NCI-H1694 treated with DMSO at 0.1 percent for 48 hours (cell line): ENCODE results near the gene TERF2IP.

Experiments
- DNase-seq: peaks from one replicate; lab custom pipeline; 2025; lab: John Stamatoyannopoulos, UW

TERF2IP gene

GRCh38 chr16:75640598-75640997, 7.0 kb upstream of the TERF2IP start:
- DNase-seq, result no peak

DNA sequence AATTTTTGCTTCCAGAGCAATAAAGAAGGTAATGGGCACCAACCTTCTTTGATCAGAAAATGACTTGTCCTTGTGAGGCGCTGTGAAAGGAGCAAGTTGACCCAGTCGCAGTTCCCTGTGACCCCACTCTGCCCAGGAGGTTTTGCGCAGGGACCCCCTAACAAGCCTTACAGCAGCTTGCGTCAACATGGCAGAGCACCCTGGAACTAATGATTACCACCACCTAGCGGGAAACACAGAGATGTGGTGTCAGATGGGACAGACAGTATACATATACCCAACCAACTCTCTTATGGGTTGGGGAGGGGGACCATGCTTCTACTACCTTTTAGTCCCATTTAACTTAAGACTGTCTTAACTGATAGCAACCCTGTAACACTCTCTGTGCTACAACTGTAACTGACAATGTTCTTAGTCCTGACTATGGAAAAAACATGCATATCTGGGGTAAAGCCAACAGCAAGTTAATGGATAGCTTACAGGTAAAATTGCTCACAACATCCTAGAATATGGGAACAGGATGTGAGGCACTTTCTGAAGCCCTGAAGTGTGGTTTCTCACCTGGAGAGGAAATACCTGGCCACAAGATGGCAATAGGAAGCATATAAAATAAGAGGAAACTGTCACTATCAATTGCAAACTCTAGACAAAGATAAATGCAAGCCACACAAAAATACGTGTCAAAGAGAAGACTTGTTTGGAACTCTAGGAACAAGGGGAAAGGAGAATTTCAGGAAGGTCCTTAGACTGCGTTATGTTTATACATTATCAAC, 3.1 kb upstream of the TERF2IP start:
- DNase-seq, result no peak

GRCh38 chr16:75647112-75647491, 471 bp upstream of the TERF2IP start:
- no peak for DNase-seq

DNA sequence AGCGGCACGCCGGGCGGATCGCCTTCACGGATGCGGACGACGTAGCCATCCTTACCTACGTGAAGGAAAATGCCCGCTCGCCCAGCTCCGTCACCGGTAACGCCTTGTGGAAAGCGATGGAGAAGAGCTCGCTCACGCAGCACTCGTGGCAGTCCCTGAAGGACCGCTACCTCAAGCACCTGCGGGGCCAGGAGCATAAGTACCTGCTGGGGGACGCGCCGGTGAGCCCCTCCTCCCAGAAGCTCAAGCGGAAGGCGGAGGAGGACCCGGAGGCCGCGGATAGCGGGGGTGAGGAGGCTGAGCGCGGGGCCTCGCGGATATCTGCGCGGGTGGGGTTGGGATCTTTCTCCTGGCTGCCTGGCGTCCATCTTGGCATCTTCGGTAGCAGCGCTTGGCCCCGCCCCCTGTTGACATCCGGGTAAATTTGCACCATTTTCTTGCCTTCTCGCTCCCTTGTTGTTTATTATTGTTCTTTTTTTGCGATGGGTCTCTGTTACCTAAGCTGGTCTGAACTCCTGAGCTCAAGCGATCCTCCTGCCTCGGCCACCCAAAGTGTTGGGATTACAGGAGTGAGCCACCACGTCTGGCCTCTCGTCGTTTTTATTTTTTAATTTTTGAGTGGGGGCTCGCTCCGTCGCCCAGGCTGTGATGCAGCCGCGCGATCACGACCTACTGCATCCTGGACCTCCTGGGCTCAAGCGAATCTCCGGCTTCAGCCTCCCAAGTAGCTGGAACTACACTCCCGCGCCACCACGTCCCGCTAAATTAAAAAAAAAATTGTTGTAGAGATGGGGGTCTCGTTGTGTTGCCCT, 898 bp downstream of the TERF2IP start:
- peak; percentile 43 for DNase-seq

GRCh38 chr16:75653922-75654321, 6.3 kb downstream of the TERF2IP start:
- no peak for DNase-seq

GRCh38 chr16:75658175-75658574, 10.6 kb downstream of the TERF2IP start:
- DNase-seq, result no peak

DNA sequence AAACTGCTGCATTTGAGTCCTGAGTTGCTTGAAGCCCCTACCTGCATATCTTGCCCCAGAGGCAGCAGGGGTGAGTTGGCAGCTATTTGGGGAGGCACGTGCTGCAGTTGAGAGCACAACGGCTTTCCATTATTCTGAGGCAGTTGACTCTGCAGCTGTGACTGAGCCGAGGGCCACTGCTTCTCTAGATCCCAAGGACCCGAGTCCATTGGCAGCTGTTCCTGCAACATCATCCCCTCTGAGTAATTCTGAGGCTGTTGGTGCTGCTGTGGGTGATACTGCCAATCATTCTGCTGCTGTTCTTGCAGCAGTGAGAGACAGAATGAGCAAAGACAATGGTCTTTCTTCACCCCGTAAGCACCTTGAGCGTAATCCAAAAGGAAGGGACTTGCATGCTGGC, 12.7 kb downstream of the TERF2IP start:
- no peak for DNase-seq

DNA sequence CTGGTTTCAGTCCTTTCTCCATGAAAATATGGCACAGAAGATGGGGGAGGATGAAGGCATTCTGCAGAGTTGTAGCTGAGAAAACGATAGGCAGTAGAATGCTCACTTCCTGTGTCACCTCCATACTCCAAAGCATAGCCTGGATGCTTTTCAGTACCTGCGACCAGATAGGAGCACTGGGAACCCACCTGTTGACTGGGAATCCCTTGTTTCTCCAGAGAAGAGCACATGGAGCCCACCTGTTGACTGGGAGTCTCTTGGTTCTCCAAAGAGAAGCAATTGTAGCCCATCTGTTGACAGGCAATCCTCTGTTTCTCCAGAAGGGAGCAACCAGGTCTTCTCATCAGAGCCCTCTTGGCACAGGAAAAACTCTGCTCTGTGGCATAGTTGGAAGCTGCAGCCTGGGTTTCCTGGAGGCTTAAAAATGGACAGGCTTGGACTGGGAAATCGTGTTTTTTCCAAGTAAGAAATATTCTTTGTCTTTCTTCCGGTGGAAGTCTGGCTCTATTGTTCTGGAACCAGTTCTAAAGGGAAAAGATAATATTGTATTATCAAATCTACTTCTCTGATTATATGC, 13.2 kb downstream of the TERF2IP start:
- DNase-seq, result no peak

- DNase-seq, result no peak
Measured at GRCh38 chr16:75667503-75667902, 19.9 kb downstream of the TERF2IP start.

DNA sequence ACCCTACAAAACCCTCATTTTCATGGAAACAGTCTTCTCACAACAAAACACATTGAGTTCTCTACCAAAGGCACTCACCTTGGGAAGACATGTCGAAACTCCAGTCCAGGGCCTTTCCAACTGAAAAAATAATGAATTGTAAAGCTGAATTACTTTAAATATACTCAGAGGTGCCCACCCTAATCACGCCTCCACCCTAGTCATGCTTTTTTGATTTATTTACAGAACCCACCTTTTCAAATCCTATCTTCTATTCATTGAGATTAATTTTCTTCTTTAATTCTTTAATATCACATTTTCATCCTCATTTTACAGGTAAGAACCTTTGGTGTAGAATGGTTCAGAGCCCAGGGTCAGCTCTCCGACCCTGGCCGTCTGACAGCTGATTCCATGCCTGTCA, 29.3 kb downstream of the TERF2IP start, which contains the start of gene CPHXL2:
CPHXL2 (minus strand) TSS at position 101 of the 400 bp plus-strand sequence; CDS start at position 91, 10 bp downstream.
- DNase-seq, result no peak

DNA sequence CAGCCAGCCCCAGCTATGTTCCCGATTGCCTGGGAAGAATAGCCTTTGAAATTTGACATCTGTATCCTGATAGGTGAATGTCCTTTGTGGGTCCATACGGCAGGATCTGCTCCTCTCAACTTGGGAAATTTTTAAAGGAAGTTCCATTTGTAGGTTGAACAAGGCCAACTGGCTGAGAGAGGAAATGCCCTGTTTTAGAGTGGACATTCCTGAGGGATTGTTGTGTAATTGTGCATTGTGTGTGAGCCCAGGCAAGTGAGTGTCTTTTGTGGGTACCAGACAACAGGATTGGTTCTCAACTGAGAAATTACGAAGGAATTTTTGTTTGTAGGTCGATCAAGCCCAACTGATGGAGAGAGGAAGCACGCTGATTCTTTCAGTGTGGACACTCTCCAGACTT, 31.8 kb downstream of the TERF2IP start:
- no peak for DNase-seq

DNA sequence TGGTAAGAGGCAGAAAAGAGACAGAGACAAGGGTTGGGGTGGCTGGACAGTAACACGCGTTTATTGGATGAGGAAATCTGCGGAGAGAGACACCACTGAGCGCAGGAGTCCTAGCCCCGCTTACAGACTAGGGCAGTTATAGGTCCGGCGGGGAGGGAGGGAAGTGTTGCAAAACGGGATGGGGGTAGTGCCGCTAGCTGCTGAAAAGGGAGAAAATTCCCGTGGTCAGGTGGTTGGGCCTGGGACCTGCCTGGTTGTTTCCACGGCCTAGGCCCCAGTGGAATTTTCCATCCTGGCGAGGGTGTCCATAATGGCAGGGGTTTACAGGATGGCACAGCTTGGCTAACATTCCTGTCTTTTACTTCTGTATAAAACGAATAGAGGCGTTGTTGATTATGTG, 34.7 kb downstream of the TERF2IP start:
- no peak for DNase-seq

DNA sequence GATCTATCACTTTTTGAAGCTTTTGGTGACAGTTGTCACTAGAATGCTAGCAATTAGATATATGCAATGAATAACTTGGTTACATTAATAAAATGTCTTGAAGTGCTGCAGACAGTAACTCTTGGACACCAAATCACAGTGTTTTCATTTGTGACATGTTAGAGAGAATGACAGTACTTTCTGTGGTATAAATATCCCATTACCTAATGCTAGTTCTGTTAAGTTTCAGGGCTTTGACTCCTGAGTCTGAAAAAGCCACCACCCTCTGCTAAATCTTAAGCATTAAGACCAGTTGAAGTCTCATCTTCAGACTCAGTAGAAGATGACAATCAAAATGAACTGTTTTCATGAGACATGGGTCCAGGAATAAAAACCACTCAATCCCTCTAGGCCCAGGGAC, 39.8 kb downstream of the TERF2IP start:
- DNase-seq, result no peak

- no peak for DNase-seq
Measured at GRCh38 chr16:75695708-75696107, 48.1 kb downstream of the TERF2IP start.

DNA sequence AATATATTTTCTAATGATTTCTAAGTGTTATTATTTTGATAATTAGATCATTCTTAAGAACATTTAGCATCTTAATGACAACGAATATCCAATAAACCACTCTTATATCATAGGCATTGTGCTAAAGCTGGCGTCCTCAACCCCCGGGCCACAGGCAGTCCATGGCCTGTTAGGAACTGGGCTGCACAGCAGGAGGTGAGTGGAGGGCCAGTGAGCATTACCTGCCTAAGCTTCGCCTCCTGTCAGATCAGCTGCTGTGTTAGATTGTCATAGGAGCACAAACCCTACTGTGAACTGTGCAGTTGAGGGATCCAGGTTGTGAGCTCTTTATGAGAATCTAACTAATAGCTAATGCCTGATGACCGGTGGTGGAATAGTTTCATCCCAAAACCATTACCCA, 50.0 kb downstream of the TERF2IP start:
- DNase-seq, result no peak

GRCh38 chr16:75701361-75701760, 53.8 kb downstream of the TERF2IP start, which contains the start of gene DUXB:
TSS of gene DUXB (minus strand) at chr16:75701461. CDS start at chr16:75701418, 43 bp downstream.
- no peak for DNase-seq

DNA sequence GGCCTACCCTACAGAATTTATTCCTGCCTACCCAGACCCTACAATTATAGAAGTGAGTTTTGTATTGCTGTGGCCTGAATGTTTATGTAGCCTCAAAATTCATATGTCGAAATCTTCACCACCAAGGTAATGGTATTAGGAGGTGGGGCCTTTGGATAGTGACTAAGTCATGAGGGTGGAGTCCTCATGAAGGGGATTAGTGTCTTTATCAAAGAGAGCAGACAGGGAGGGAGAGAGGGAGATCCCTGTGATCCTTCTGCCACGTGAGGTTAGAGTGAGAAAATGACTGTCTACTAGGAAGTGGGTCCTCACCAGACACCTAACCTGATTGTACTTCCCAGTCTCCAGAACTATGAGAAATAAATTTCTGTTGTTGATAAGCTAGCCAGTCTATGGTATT, 54.7 kb downstream of the TERF2IP start:
- DNase-seq, result no peak

DNA sequence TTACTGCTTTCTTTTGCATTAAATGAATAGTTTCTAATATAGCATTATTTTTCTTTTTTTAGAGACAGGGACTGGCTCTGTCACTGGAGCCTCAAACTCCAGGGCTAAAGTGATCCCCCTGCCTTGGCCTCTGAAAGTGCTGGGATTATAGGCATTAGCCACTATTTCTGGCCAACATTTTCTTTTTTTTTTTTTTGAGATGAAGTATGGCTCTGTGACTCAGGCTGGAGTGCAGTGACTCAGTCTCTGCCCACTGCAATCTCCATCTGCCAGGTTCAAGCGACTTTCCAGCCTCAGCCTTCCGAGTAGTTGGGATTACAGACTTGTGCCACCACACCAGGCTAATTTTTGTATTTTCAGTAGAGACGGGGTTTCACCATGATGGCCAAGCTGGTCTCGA, 55.7 kb downstream of the TERF2IP start:
- no peak for DNase-seq
